IMR-90 (cell line): ENCODE results near the gene TMEM52B. TPM values are rescaled to one million over a fixed set of nuclear protein-coding genes. Genes with fewer than 3 reads are reported as not detected.

Experiments
- ATAC-seq: fragments of 200-7000 bp; cut with Tn5 transposase; 2 replicates; pipeline ENCODE4 v1.9.1; 2020; ENCODE audit warnings: low read depth, mild to moderate bottlenecking, moderate library complexity
- BruUV-seq: library from RNA; stranded (reverse); fragments of 400-500 nt; replicated peaks from 2 replicates; lab custom pipeline; 2021; lab: Mats Ljungman, UMichigan
- CTCF ChIA-PET: fragments of 300-600 bp; formaldehyde crosslinking; extraction: SDS; loops from one replicate; lab custom pipeline; 2021; ENCODE audit warnings: antibody characterized with exemption; lab: Yijun Ruan, JAX
- POLR2A ChIA-PET: fragments of 300-600 bp; sonication (Branson Sonifier 250); formaldehyde crosslinking; loops from one replicate; lab custom pipeline; 2022; ENCODE audit warnings: antibody characterized with exemption; ENCODE audit not compliant: unreplicated experiment; lab: Charles Lee
- DNase-seq: peaks from one replicate; pipeline ENCODE4 v3.0.0; 2013
- H2AFZ ChIP-seq: replicated peaks from 2 replicates; pipeline ENCODE3; 2013; ENCODE audit warnings: low read length, mild to moderate bottlenecking; ENCODE audit not compliant: poor library complexity
- H2AK5ac ChIP-seq: 2 replicates; pipeline ENCODE4 v1.6.1; 2013; ENCODE audit warnings: low read depth, low read length, inconsistent platforms
- H2AK9ac ChIP-seq: replicated peaks from 2 replicates; pipeline ENCODE3; 2013; ENCODE audit warnings: mild to moderate bottlenecking, low read depth, low read length, moderate library complexity; ENCODE audit not compliant: poor library complexity
- H2BK120ac ChIP-seq: 2 replicates; pipeline ENCODE4 v1.6.1; 2013; ENCODE audit warnings: low read depth, low read length, inconsistent platforms
- H2BK15ac ChIP-seq: 3 replicates; pipeline ENCODE4 v1.6.1; 2013; ENCODE audit warnings: low read depth, low read length, inconsistent platforms
- H2BK20ac ChIP-seq: 2 replicates; pipeline ENCODE4 v1.6.1; 2013; ENCODE audit warnings: low read depth, mild to moderate bottlenecking, inconsistent platforms, low read length, moderate library complexity
- H2BK5ac ChIP-seq: 2 replicates; pipeline ENCODE4 v1.6.1; 2013; ENCODE audit warnings: mild to moderate bottlenecking, low read depth, low read length, inconsistent platforms; ENCODE audit not compliant: poor library complexity, severe bottlenecking
- H3K14ac ChIP-seq: replicated peaks from 2 replicates; pipeline ENCODE4 v1.6.1; 2013; ENCODE audit warnings: low read depth, low read length, inconsistent platforms
- H3K18ac ChIP-seq: 2 replicates; pipeline ENCODE4 v1.6.1; 2013; ENCODE audit warnings: low read depth, low read length, control low read depth
- H3K23ac ChIP-seq: 2 replicates; pipeline ENCODE4 v1.6.1; 2013; ENCODE audit warnings: low read depth, low read length, inconsistent platforms
- H3K27ac ChIP-seq: 2 replicates; pipeline ENCODE4 v1.5.1; 2013; ENCODE audit warnings: mild to moderate bottlenecking, control low read depth, low read length; ENCODE audit not compliant: insufficient read depth
- H3K27me3 ChIP-seq: 2 replicates; pipeline ENCODE4 v1.6.1; 2013; ENCODE audit warnings: low read length; ENCODE audit not compliant: control insufficient read depth, insufficient read depth
- H3K36me3 ChIP-seq: 2 replicates; pipeline ENCODE4 v1.6.1; 2013; ENCODE audit warnings: low read length, mixed read lengths; ENCODE audit not compliant: control insufficient read depth, insufficient read depth
- H3K4ac ChIP-seq: 2 replicates; pipeline ENCODE4 v1.6.1; 2013; ENCODE audit warnings: low read depth, low read length, inconsistent platforms
- H3K4me1 ChIP-seq: 2 replicates; pipeline ENCODE4 v1.6.1; 2013; ENCODE audit warnings: low read length, mixed read lengths; ENCODE audit not compliant: control insufficient read depth, insufficient read depth
- H3K4me2 ChIP-seq: 2 replicates; pipeline ENCODE4 v1.6.1; 2013; ENCODE audit warnings: low read depth, mild to moderate bottlenecking, control low read depth, low read length, moderate library complexity
- H3K4me3 ChIP-seq: 2 replicates; pipeline ENCODE4 v1.5.1; 2013; ENCODE audit warnings: low read depth, mild to moderate bottlenecking, control low read depth, low read length, moderate library complexity; ENCODE audit not compliant: insufficient read depth
- H3K56ac ChIP-seq: 2 replicates; pipeline ENCODE4 v1.6.1; 2013; ENCODE audit warnings: low read length, inconsistent platforms; ENCODE audit not compliant: insufficient read depth; ENCODE audit errors: extremely low read depth
- H3K79me1 ChIP-seq, 2 experiments: 2 replicates each; pipeline ENCODE4 v1.6.1; 2013; ENCODE audit warnings: low read length in 2 of 2, inconsistent platforms in 1 of 2, low read depth in 1 of 2
- H3K9ac ChIP-seq: 2 replicates; pipeline ENCODE4 v1.6.1; 2013; ENCODE audit warnings: low read depth, low read length, control low read depth
- H3K9me1 ChIP-seq: 2 replicates; pipeline ENCODE4 v1.6.1; 2013; ENCODE audit warnings: low read length, inconsistent platforms; ENCODE audit not compliant: insufficient read depth
- H3K9me3 ChIP-seq: 2 replicates; pipeline ENCODE4 v1.6.1; 2013; ENCODE audit warnings: low read length; ENCODE audit not compliant: control insufficient read depth, insufficient read depth
- H4K20me1 ChIP-seq: 2 replicates; pipeline ENCODE4 v1.6.1; 2013; ENCODE audit warnings: low read length, inconsistent platforms; ENCODE audit not compliant: insufficient read depth
- H4K5ac ChIP-seq: 2 replicates; pipeline ENCODE4 v1.6.1; 2013; ENCODE audit warnings: mild to moderate bottlenecking, low read depth, low read length, control low read depth
- H4K8ac ChIP-seq, 2 experiments: 2 replicates each; pipeline ENCODE4 v1.6.1; 2013; ENCODE audit warnings: low read depth in 2 of 2, low read length in 2 of 2, control low read depth in 1 of 2, inconsistent platforms in 1 of 2
- H4K91ac ChIP-seq: 2 replicates; pipeline ENCODE4 v1.6.1; 2013; ENCODE audit warnings: low read depth, low read length, inconsistent platforms; ENCODE audit not compliant: insufficient read depth
- MAZ ChIP-seq: IDR thresholded peaks from 2 replicates; pipeline ENCODE4 v1.6.1; 2012; ENCODE audit warnings: low read depth, mild to moderate bottlenecking, low read length, improper control_type of control experiment, moderate library complexity, borderline replicate concordance
- NFE2L2 ChIP-seq: fragments of 150-350 bp; IDR thresholded peaks from 2 replicates; pipeline ENCODE4 v1.6.1; 2016; ENCODE audit warnings: low read depth, mild to moderate bottlenecking, low read length
- POLR2A ChIP-seq: IDR thresholded peaks from 2 replicates; pipeline ENCODE4 v1.6.1; 2012; ENCODE audit warnings: mild to moderate bottlenecking, low read depth, low read length
- RAD21 ChIP-seq: IDR thresholded peaks from 2 replicates; pipeline ENCODE4 v1.6.1; 2012; ENCODE audit warnings: low read length, improper control_type of control experiment
- USF2 ChIP-seq: fragments of 150-350 bp; IDR thresholded peaks from 2 replicates; pipeline ENCODE4 v1.6.1; 2017; ENCODE audit warnings: mild to moderate bottlenecking, antibody characterized with exemption, low read length, low read depth
- WGBS, 2 experiments: methylation state at CpG; one replicate each; pipeline versions ENCODE4 v1.1.5 to v1.1.7; 2013; ENCODE audit warnings: missing lambda C conversion rate in 2 of 2; ENCODE audit not compliant: insufficient read length in 1 of 2; ENCODE audit errors: extremely low coverage in 2 of 2; 5-methylcytosine and 5-hydroxymethylcytosine counted together
- dilution Hi-C: fragments of 300-500 bp; cut with HindIII; formaldehyde crosslinking; loops from one replicate; pipeline ENCODE4 v1.14.3; 2018; ENCODE audit warnings: low sequenced_read_pairs; ENCODE audit not compliant: unreplicated experiment
- in situ Hi-C: fragments of 300-500 bp; cut with MboI; formaldehyde crosslinking; loops from 3 replicates; pipeline ENCODE4 v1.14.3; 2019; ENCODE audit warnings: low sequenced_read_pairs, inconsistent platforms, mixed read lengths
- intact Hi-C: fragments of 100-400 bp; cut with micrococcal nuclease; formaldehyde crosslinking; loops from 2 replicates; pipeline ENCODE4 v1.10.0; 2022
- polyA plus RNA-seq, 3 experiments: library from polyadenylated mRNA; depleted of rRNA; stranded (reverse); fragments of >200 nt; gene quantifications; 2 replicates each; pipeline ENCODE4 v1.2.3, GENCODE V29; 2012; ENCODE audit warnings: low replicate concordance in 1 of 3
- total RNA-seq: library from RNA; depleted of rRNA; stranded (reverse); fragments of >200 nt; gene quantifications from 2 replicates; pipeline ENCODE4 v1.2.3, GENCODE V29; 2012

The TMEM52B gene
- total and polyA plus RNA-seq, 2 of the 4 experiments (the other 2 are of a cell fraction), result 2.0 to 3.6 TPM

GRCh38 chr12:10160617-10161385, 18.0 kb upstream of the TMEM52B start:
- H3K27ac ChIP-seq, result no peak overlapping the region
- BruUV-seq, result no TSS peak
- in situ Hi-C loops, result no loop called here

More at GRCh38 chr12:10160617-10161385, 18.0 kb upstream of the TMEM52B start:
- no peaks in the 10 kb centered on the region for H3K9me3 ChIP-seq
- H3K27me3 ChIP-seq, result no peaks in the 10 kb centered on the region
- no peak overlapping the region for H3K56ac ChIP-seq
- POLR2A ChIA-PET, result interaction anchor here (0.6 kb wide), 1 partner anchor 28 kb away, joined by 6 read pairs; no protein-coding TSS in a partner anchor
- dilution Hi-C loops, result no loop called here
- H3K4ac ChIP-seq, result peak overlapping the region; percentile 60; the same call in 1 of the 2 replicates
- H4K8ac ChIP-seq, result no peak overlapping the region
- H2AK5ac ChIP-seq, result 0 out of 2 replicates have a peak overlapping the region, but pooled peaks have one; percentile 30
- H3K9me1 ChIP-seq, result no peaks in the 10 kb centered on the region
- intact Hi-C loops, result no loop called here
- no peaks in the 10 kb centered on the region for H3K79me1 ChIP-seq
- H3K14ac ChIP-seq, result no peak overlapping the region
- no peaks in the 10 kb centered on the region for H3K4me1 ChIP-seq
- no peak overlapping the region for H4K91ac ChIP-seq
- no peak overlapping the region for H3K4me3 ChIP-seq
- H2BK120ac ChIP-seq, result no peak overlapping the region
- H4K5ac ChIP-seq, result no peak overlapping the region
- no peak overlapping the region for H2BK5ac ChIP-seq
- H3K36me3 ChIP-seq, result no peaks in the 10 kb centered on the region
- H2AK9ac ChIP-seq, result no peak overlapping the region
- ATAC-seq (no peak), DNase-seq (no peak)
- 40% methylated on average over 1 of the region's 7 CpGs; no CpG with 5 or more reads in 1 of the 2 experiments for WGBS, 2 experiments
- no peak overlapping the region for H2AFZ ChIP-seq
- CTCF ChIA-PET, result interaction anchor here (0.7 kb wide), 1 partner anchor 469 kb away, joined by 4 read pairs; no protein-coding TSS in a partner anchor
- H3K4me2 ChIP-seq, result no peak overlapping the region
- 0 out of 2 replicates have a peak overlapping the region, but pooled peaks have one; percentile 53 for H3K18ac ChIP-seq
- H4K20me1 ChIP-seq, result no peaks in the 10 kb centered on the region
- H2BK15ac ChIP-seq, result no peak overlapping the region; the same call in 2 of the 3 replicates
- H3K23ac ChIP-seq, result peak overlapping the region; percentile 8; the same call in 1 of the 2 replicates
- no peak for TF ChIP-seq USF2
- TF ChIP-seq POLR2A, result no peak
- no peak for TF ChIP-seq RAD21
- no peak for TF ChIP-seq MAZ
- no peak for TF ChIP-seq NFE2L2
- peak overlapping the region; percentile 53; the same call in 1 of the 2 replicates for H2BK20ac ChIP-seq
- H3K9ac ChIP-seq, result no peak overlapping the region
